ENCODE measurements around the gene CRIP2.

GRCh38 chr14:105527381-105527825, 52.8 kb downstream of the CRIP2 start:
- no peak for TF ChIP-seq EZH2 (IDR thresholded peaks at IDR 0.05; ENCODE audit: insufficient read depth, poor library complexity, severe bottlenecking)
- no peak for TF ChIP-seq EZH2phosphoT487 (IDR thresholded peaks at IDR 0.05; ENCODE audit: insufficient read depth, low read depth)
